Heart right ventricle (tissue), 16 donors: ENCODE results near the gene SEMA3C. TPM values are rescaled to one million over a fixed set of nuclear protein-coding genes. Genes with fewer than 3 reads are reported as not detected.

Source experiments
- ATAC-seq, 8 donors: fragments of 200-7000 bp; cut with Tn5 transposase; one replicate each; pipeline ENCODE4 v1.9.1; 2020; ENCODE audit warnings: mild to moderate bottlenecking in 8 of 8, moderate library complexity in 8 of 8, moderate number of reproducible peaks in 1 of 8
- DNase-seq, 2 donors: peaks; one replicate each; pipeline ENCODE4 v3.0.0-alpha.2; 2020
- H3K27ac ChIP-seq, 10 donors: fragments of 200-600 bp; sonication (generic) in 2 of 10; one replicate each; pipeline versions ENCODE4 v1.5.0 to v1.8.0; 2020 to 2022; ENCODE audit warnings: mild to moderate bottlenecking in 3 of 10
- H3K27me3 ChIP-seq, 7 donors: fragments of 200-600 bp; one replicate each; pipeline ENCODE4 v1.8.0; 2021 to 2022; ENCODE audit warnings: mild to moderate bottlenecking in 2 of 7
- H3K36me3 ChIP-seq, 9 donors: fragments of 200-600 bp; sonication (generic) in 1 of 9; one replicate each; pipeline versions ENCODE4 v1.5.0 to v1.8.0; 2020 to 2022; ENCODE audit warnings: mild to moderate bottlenecking in 2 of 9
- H3K4me1 ChIP-seq, 9 donors: fragments of 200-600 bp; sonication (generic) in 1 of 9; one replicate each; pipeline versions ENCODE4 v1.5.0 to v1.8.0; 2020 to 2022; ENCODE audit warnings: mild to moderate bottlenecking in 4 of 9
- H3K4me3 ChIP-seq, 10 donors: fragments of 200-600 bp; sonication (generic) in 2 of 10; one replicate each; pipeline versions ENCODE4 v1.5.0 to v1.8.0; 2020 to 2022; ENCODE audit warnings: mild to moderate bottlenecking in 7 of 10, moderate library complexity in 2 of 10
- H3K9me3 ChIP-seq, 11 donors: fragments of 200-600 bp in 10 of 11; sonication (generic) in 2 of 11; one replicate each; pipeline versions ENCODE4 v1.5.0 to v1.8.0; 2013 to 2022; ENCODE audit warnings: mild to moderate bottlenecking in 2 of 11, control low read depth in 1 of 11, moderate library complexity in 1 of 11
- CTCF ChIP-seq, 9 donors: fragments of 200-600 bp; sonication (generic) in 2 of 9; IDR thresholded peaks; one replicate each; pipeline versions ENCODE4 v1.5.0 to v1.8.0; 2021 to 2022; ENCODE audit warnings: antibody characterized with exemption in 9 of 9, mild to moderate bottlenecking in 5 of 9, moderate library complexity in 1 of 9
- WGBS, 2 donors: extraction: QIAGEN DNeasy Blood & Tissue Kit; methylation state at CpG; one replicate each; pipeline ENCODE4 v1.1.7; 2013; ENCODE audit warnings: inconsistent platforms in 1 of 2; 5-methylcytosine and 5-hydroxymethylcytosine counted together
- intact Hi-C, 10 donors: fragments of 100-400 bp; cut with DNase I; formaldehyde crosslinking; loops; one replicate each; pipeline versions ENCODE4 v1.11.1 to v1.14.2; 2022
- polyA plus RNA-seq, 2 donors: library from polyadenylated mRNA; stranded (reverse); fragments of 200-250 nt; gene quantifications; one replicate each; pipeline ENCODE4 v1.2.3, GENCODE V29; 2013
- total RNA-seq, 10 donors: library from RNA; stranded (reverse); fragmentation: NEBNext Ultra II Directional in 3 of 10; extraction: Animal tissue kit (Norgen Biotek cat#: 25700) in 3 of 10; gene quantifications; one replicate each; pipeline versions ENCODE4 v1.2.1 to v1.2.4, GENCODE V29; 2021 to 2023
- donor health status: Arrhythmogenic right ventricular cardiomyopathy.
- donor health status: ischemic (EF 13 %, LVEDD 7.1; RV severe dilation, severe dysfunction).
- donor health status: healthy with polysubstance abuse.
- donor health status: DM: no; HTN: yes; CAD: no.
- donor health status: DM: no; HTN: no; CAD: no.
- donor health status: ischemic (EF 25% LVEDD 6.9; RV normal size, moderate dysfunction).
- donor health status: ischemic (EF 25% LVEDD 5.7; RV mildly dilated, moderate dysfunction).
- donor health status: healthy.
- donor health status: DM: yes; HTN: yes; CAD: no.
- donor health status: Ischemic cardiomyopathy.
- donor health status: ischemic (EF 35%, LVEDD 5.7; RV mildly dilated, moderate dysfunction).
- donor health status: nonischemic (EF 11% LVEDD 7.7; RV severe dilation, severe dysfunction).
- donor health status: DM: yes; HTN: yes; CAD: no.
- donor health status: PGD.
- donor health status: ischemic (EF 29% LVEDD 5.4; RV normal size, mild dysfunction).
- donor health status: nonischemic (EF 23%, LVEDD 6.1; RV moderate dilation, normal function).

The SEMA3C gene
- total and polyA plus RNA-seq, 12 donors = 14.5 to 83.2 (median 57.3) TPM

GRCh38 chr7:80837345-80837744 is 81.5 kb downstream of the SEMA3C start:
- intact Hi-C loops = no loop called here
- Histone ChIP-seq H3K27me3 (no peaks in the 10 kb centered on the region), H3K36me3 (no peaks in the 10 kb centered on the region), H3K9me3 (no peaks in the 10 kb centered on the region), H3K4me3 (no peak overlapping the region), H3K27ac (no peak overlapping the region), H3K4me1 (peaks cover 0 to 19% (median 5%) of the 10 kb centered on the region in 9 donors)
- no peak for ATAC-seq
- WGBS, 2 donors = 77 to 90% methylated on average over 3 of the region's 3 CpGs
- DNase-seq = no peak
- TF ChIP-seq CTCF (IDR thresholded peaks at IDR 0.05) = no peak

- Histone ChIP-seq H3K4me3 (no peak overlapping the region), H3K36me3 (no peaks in the 10 kb centered on the region), H3K27me3 (no peaks in the 10 kb centered on the region), H3K27ac (no peak overlapping the region), H3K4me1 (peaks cover 0 to 28% (median 6%) of the 10 kb centered on the region in 9 donors), H3K9me3 (no peaks in the 10 kb centered on the region)
- WGBS, 2 donors = 58 to 67% methylated on average over 2 of the region's 2 CpGs
- ATAC-seq = no peak
- intact Hi-C loops = no loop called here
- DNase-seq = no peak
- TF ChIP-seq CTCF (IDR thresholded peaks at IDR 0.05) = no peak
These were observed 83.6 kb downstream of the SEMA3C start for GRCh38 chr7:80835251-80835650.

GRCh38 chr7:80833289-80834268 is 85.3 kb downstream of the SEMA3C start:
- Histone ChIP-seq H3K4me3 (no peak overlapping the region), H3K4me1 (peaks cover 0 to 39% (median 6%) of the 10 kb centered on the region in 9 donors), H3K9me3 (no peaks in the 10 kb centered on the region), H3K36me3 (no peaks in the 10 kb centered on the region), H3K27ac (no peak overlapping the region), H3K27me3 (no peaks in the 10 kb centered on the region)
- DNase-seq (no peak), ATAC-seq (peak in 1 of 8 donors; percentile 27)
- 74 to 77% methylated on average over 10 of the region's 10 CpGs for WGBS, 2 donors
- intact Hi-C loops = no loop called here
- no peak for TF ChIP-seq CTCF (IDR thresholded peaks at IDR 0.05)

- Histone ChIP-seq H3K27me3 (no peaks in the 10 kb centered on the region), H3K4me1 (peaks cover 4 to 52% (median 15%) of the 10 kb centered on the region in 9 donors), H3K36me3 (no peaks in the 10 kb centered on the region), H3K9me3 (no peaks in the 10 kb centered on the region), H3K27ac (no peak overlapping the region), H3K4me3 (no peak overlapping the region)
- ATAC-seq (no peak), DNase-seq (no peak)
- TF ChIP-seq CTCF (IDR thresholded peaks at IDR 0.05) = no peak
- intact Hi-C loops = no loop called here
These were observed 86.8 kb downstream of the SEMA3C start for GRCh38 chr7:80832006-80832405.
